ENCODE results near the gene TLE4. TPM values are rescaled to one million over a fixed set of nuclear protein-coding genes. Genes with fewer than 3 reads are reported as not detected.

Gene TLE4
- total and polyA plus RNA-seq, 2 of the 4 experiments (the other 2 are of a cell fraction) = 68.0 to 78.1 TPM

GRCh38 chr9:79686381-79687130 is 114.8 kb downstream of the TLE4 start:
- Histone ChIP-seq H3K4me1 (ENCODE audit: control insufficient read depth, insufficient read depth, low read length) (peaks cover 24% of the 10 kb centered on the region), H3K9ac (ENCODE audit: low read depth, low read length) (no peak overlapping the region), H3K27ac (ENCODE audit: insufficient read depth, low read length) (peak overlapping the region; percentile 82), H3K36me3 (ENCODE audit: control insufficient read depth, insufficient read depth, low read length) (peaks cover 6% of the 10 kb centered on the region), H3K4me2 (ENCODE audit: low read depth, low read length) (peak overlapping the region; percentile 59), H2BK5ac (ENCODE audit: low read depth, low read length, poor library complexity, severe bottlenecking) (peak overlapping the region; percentile 73), H2AK5ac (ENCODE audit: low read depth, low read length) (peak overlapping the region; percentile 93), H3K9me1 (ENCODE audit: insufficient read depth, low read length) (peaks cover 25% of the 10 kb centered on the region), H3K23ac (ENCODE audit: low read depth, low read length) (peak overlapping the region; percentile 63; the same call in 1 of the 2 replicates), H3K56ac (ENCODE audit: extremely low read depth, insufficient read depth, low read length) (peak overlapping the region; percentile 47; the same call in 1 of the 2 replicates), H2BK20ac (ENCODE audit: low read depth, low read length) (peak overlapping the region; percentile 70), H2BK120ac (ENCODE audit: low read depth, low read length) (peak overlapping the region; percentile 71), H3K4ac (ENCODE audit: low read depth, low read length) (peak overlapping the region; percentile 75), H4K8ac (ENCODE audit: low read depth in 2 of 2, low read length in 2 of 2) (peak overlapping the region; percentile 3 to 65; a peak in 3 of 4 replicates), H2BK15ac (ENCODE audit: low read depth, low read length) (peak overlapping the region; percentile 57; the same call in 1 of the 3 replicates), H4K20me1 (ENCODE audit: insufficient read depth, low read length) (peaks cover 3% of the 10 kb centered on the region; the same call in 1 of the 2 replicates), H3K18ac (ENCODE audit: low read depth, low read length) (peak overlapping the region; percentile 89), H3K79me1 (ENCODE audit: low read depth in 1 of 2, low read length in 2 of 2) (peaks cover 34 to 56% of the 10 kb centered on the region in 2 experiments), H3K9me3 (ENCODE audit: control insufficient read depth, insufficient read depth, low read length) (no peaks in the 10 kb centered on the region), H3K4me3 (ENCODE audit: insufficient read depth, low read depth, low read length) (no peak overlapping the region), H2AK9ac (replicated peaks; ENCODE audit: low read depth, low read length, poor library complexity) (no peak overlapping the region), H4K91ac (ENCODE audit: insufficient read depth, low read depth, low read length) (peak overlapping the region; percentile 34), H3K14ac (replicated peaks; ENCODE audit: low read depth, low read length) (peak overlapping the region; percentile 65), H3K27me3 (ENCODE audit: control insufficient read depth, insufficient read depth, low read length) (no peaks in the 10 kb centered on the region), H2AFZ (replicated peaks; ENCODE audit: low read length, poor library complexity) (no peak overlapping the region), H4K5ac (ENCODE audit: low read depth, low read length) (peak overlapping the region; percentile 65)
- ChIA-PET POLR2A (ENCODE audit: unreplicated experiment) (interaction anchor here (0.6 kb wide), 1 partner anchor 10 kb away, joined by 3 read pairs; no protein-coding TSS in a partner anchor), CTCF (interaction anchor here (0.6 kb wide), 1 partner anchor 15 kb away, joined by 3 read pairs; no protein-coding TSS in a partner anchor)
- peak; percentile 88 for DNase-seq
- intact Hi-C loops (cut with micrococcal nuclease) (no loop called here), in situ Hi-C loops (cut with MboI; ENCODE audit: low sequenced_read_pairs) (no loop called here), dilution Hi-C loops (cut with HindIII; ENCODE audit: low sequenced_read_pairs, unreplicated experiment) (no loop called here)
- no TSS peak for BruUV-seq (replicated peaks)
- WGBS, 2 experiments (ENCODE audit: extremely low coverage in 2 of 2, insufficient read length in 1 of 2) = 64% methylated on average over 3 of the region's 8 CpGs; no CpG with 5 or more reads in 1 of the 2 experiments
- peak; percentile 46; the same call in 1 of the 2 replicates for ATAC-seq (ENCODE audit: low read depth)
- TF ChIP-seq POLR2A (IDR thresholded peaks at IDR 0.05; ENCODE audit: low read depth, low read length) = no peak
- TF ChIP-seq, protein P1, sequence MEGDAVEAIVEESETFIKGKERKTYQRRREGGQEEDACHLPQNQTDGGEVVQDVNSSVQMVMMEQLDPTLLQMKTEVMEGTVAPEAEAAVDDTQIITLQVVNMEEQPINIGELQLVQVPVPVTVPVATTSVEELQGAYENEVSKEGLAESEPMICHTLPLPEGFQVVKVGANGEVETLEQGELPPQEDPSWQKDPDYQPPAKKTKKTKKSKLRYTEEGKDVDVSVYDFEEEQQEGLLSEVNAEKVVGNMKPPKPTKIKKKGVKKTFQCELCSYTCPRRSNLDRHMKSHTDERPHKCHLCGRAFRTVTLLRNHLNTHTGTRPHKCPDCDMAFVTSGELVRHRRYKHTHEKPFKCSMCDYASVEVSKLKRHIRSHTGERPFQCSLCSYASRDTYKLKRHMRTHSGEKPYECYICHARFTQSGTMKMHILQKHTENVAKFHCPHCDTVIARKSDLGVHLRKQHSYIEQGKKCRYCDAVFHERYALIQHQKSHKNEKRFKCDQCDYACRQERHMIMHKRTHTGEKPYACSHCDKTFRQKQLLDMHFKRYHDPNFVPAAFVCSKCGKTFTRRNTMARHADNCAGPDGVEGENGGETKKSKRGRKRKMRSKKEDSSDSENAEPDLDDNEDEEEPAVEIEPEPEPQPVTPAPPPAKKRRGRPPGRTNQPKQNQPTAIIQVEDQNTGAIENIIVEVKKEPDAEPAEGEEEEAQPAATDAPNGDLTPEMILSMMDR (conservative IDR thresholded peaks at IDR 0.05; ENCODE audit: low read depth, low read length) = no peak
- no peak for TF ChIP-seq RAD21 (IDR thresholded peaks at IDR 0.05; ENCODE audit: low read length)
- no peak for TF ChIP-seq MAFK (IDR thresholded peaks at IDR 0.05; ENCODE audit: low read depth, low read length)

All from IMR-90 (cell line).